NOMO-1 treated with dmso at 0.1 percent for 144 hours (cell line): Measurements from ENCODE around the gene PROSER2.

ENCODE experiments used
- DNase-seq: peaks from one replicate; lab custom pipeline; 2025; ENCODE audit not compliant: unreplicated experiment; lab: John Stamatoyannopoulos, UW

PROSER2 gene

DNA sequence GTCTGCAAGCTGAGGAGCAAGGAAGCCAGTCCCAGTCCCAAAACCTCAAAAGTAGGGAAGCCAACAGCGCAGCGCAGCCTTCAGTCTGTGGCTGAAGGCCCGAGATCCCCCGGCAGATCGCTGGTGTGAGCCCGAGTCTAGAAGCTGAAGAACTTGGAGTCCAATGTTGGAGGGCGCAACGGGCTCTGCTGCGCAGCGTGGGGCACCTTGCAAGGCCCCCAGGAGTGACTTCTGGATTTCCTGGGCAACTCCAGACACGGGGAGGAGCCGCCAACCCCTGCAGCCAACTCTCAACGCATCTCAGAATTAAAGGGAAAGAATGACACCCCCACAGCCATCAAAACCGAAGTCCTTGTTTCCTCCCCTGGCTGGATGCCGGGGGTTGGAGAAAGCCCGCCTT, 18.8 kb upstream of the PROSER2 start:
- DNase-seq = no peak

DNA sequence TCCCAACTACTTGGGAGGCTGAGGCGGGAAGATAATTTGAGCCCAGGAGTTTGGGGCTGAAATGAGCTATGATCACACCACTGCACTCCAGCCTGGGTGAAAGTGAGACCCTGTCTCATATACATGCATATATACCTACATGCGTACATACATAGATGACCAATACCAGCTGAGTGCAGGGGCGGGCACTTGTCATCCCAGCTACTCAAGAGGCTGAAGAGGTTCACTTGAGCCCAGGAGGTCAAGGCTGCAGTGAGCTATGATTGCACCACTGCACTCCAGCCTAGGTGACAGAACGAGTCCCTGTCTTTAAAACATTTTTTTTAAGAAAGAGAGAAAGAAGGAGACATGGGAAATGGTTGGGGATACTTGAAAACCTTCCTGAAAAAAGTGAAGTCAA, 17.4 kb upstream of the PROSER2 start:
- no peak for DNase-seq

DNA sequence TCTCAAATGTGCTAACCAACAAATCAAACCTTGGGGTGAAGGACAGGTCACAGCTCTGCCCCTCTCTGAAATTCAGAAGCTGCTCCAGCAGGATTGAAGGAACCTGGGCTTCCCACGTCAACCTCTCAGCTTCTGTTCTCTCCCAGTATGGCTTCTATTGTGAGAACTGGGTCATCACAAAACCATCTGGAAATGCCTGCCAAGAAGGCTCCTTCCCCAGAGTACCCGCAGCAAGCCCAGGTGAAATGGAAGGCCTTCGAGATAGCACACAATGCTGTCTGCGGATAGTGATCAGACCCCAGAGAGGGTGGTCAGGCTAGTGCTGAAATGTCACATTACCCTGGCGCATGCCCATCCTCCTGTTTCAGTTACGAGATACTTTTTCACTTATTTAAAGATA, 16.4 kb upstream of the PROSER2 start:
- DNase-seq = no peak

DNA sequence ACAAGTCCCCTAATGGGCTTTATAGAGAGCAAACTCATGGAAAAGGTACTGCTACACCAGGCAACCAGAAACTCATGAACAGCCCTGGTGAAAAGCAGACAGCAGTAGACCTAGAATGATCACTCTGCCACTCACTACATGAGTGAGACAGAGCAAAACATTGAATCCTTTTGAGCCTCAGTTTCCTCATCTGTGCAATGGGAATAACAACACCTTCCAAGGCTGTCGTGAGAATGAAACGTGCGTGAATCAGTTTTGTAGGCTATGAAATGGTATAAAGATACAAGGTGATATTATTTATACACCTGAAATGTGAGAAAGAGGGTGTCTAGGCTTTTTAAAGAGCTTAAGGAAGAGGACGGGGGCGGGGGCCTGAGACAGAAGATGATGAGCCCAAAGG, 14.3 kb upstream of the PROSER2 start:
- DNase-seq = no peak

DNA sequence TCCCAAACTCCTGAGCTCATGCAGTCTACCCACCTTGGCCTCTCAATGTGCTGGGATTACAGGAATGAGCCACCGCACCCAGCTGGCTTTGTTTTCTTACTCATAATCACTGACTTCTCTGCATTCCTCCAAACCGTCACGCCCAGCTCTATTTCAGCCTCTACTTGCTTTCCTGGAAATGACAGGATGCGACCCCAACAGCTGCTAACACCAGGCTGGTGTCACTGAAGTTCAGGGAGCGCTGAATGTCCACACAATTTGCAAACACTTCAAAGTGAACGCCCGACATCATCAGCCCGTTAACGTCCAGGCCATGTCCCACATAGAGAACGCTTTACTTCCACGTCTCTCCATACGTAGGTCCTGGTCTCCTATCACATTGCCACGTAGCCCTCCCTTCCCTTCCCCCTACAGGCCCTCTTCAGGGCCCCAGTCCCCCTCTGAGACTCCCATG, 12.8 kb upstream of the PROSER2 start:
- no peak for DNase-seq

DNA sequence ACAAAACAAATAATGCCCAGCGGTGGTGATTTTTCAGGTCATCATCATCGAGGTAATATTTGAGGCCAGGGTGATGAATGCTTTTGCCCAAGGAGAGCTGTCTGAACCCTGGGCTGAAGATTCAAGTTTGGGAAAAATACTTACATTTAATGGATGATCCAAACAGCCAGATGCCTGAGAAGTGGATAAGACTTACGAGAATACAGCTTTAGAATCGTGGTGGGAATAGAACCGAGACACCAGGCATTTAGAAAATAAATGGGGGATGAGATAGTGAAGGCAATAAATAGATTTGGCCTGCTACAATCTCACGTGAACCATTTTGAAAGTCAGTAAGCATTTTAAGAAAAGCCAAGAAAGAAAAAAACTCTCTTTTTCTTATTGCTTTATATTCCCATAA, 12.2 kb upstream of the PROSER2 start:
- DNase-seq = no peak

DNA sequence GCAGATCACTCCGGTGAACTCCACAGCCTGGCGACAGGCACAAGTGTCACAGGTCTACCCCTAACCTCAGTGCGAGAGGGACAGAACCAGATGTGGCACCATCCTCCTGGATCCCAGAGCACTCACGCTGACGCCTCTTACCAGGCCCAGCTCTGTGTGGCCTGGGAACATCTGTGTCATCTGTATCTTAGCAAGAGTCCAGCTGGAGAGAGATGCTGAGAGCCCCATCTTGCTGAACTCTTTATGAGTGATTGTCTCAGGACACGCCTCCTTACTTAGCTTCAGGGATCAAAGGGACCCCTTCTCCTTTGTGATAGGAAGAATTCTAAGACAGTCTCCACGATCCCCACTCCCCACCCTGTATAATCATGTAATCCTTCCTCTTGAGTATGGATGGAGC, 10.0 kb upstream of the PROSER2 start:
- no peak for DNase-seq

DNA sequence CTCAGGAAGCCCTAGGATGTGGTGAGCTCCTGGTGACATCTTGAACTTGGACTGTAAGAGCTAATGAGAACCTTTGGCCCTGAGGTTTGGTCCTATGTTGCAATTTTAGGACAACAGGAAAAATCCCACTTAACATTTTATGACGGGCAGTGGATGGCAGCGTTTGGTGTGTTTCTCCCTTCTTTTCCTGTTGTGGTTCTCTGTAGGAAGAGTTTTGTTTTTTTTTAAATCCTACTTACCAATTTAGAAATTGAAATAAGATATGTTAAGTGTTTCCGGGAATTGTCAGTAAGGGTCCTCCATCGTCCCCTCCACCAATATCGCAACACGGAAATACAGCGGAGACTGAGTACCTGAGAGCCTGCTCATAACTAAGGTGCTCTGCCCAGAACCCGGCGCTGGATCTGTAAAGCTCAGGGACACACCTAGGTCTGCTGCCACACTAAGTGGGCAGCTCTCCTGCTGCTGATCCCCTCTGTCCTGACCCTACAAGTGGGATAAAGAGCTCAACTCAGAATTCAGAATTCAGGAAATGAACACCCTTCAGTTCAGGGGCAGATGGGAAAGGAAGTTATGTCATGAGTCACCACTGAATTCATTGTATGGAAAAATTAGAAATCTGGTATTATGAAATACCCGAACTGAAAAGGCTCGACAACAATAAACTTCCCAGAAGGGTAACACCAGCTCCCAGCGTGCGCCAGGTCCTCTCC, 9.1 kb upstream of the PROSER2 start:
- no peak for DNase-seq

DNA sequence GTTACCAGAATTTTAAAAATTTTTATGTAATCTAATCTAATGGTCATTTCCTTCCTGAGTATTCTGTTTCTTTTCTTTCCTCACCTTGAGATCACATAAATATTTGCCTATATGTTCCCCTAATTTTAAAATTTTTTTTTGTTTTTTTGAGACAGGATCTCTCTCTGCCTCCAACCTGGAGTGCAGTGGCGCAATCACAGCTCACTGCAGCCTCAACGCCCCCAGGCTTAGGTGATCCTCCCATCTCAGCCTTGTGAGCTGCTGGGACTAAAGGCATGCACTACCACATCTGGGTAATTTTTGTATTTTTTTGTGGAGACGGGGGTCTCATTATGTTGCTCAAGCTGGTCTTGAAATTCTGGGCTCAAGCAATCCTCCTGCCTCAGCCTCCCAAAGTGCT, 4.1 kb upstream of the PROSER2 start:
- DNase-seq = no peak

DNA sequence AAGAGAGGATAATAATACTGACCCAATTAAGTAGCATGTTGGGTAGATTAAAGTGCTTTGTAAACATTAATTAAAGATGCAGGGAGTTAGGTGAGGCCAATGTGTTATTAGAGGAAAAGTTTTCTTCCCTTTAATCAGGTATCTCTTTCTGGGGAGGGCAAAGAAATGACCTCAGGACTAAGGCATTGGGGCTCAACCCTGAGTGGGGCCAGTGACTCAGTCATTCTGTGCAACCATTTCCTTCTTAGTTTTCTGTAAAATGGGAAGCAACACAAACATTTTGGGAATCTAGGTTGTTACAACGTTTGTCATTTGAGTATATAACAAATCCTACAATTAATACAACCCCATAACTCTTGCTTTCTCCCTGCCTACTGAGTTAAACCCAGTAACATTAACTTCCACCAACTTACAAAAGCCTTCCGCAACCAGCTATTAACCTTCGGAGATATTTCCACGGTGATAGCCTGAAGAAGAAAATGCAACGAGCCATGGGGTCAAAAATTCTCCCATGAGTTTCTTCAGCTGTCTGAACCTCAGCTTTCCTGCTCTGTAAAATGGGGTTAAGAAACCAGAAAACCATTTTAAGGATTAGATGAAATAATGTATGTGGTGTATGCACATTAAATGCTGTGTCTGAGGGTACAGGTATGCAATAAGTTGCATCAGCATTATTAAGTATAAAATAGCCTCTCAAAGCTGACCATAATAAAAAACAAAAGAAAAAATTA, 965 bp upstream of the PROSER2 start:
- DNase-seq = no peak

DNA sequence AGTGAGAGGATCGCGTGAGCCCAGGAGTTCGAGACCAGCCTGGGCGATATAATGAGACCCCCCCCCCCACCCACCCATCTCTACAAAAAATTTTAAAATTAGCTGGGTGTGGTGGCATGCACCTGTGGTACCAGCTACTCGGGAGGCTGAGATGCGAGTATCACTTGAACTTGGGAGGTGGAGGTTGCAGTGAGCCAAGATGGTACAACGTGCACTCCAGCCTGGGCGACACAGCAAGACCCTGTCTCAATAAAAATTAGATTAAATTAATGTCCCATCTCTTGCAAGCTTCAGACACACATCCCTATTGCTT, 391 bp upstream of the PROSER2 start:
- no peak for DNase-seq

DNA sequence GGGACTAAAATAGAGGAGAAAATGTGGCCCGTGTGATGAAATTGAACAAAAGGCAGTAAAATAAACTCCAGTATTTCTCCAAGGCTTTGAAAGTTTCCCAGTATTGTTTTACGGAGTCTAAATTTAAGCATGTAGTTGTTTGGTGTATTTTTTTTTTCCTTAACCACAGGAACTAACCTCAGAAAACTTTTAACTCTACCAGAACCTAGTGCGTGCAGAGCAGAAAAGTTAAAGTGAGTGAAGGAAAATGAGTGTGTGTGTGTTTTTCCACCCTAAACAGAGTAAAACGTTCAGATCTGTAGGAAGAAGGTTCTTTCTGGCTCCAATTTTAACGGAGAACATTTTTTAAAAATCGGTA, 812 bp downstream of the PROSER2 start:
- DNase-seq = no peak

DNA sequence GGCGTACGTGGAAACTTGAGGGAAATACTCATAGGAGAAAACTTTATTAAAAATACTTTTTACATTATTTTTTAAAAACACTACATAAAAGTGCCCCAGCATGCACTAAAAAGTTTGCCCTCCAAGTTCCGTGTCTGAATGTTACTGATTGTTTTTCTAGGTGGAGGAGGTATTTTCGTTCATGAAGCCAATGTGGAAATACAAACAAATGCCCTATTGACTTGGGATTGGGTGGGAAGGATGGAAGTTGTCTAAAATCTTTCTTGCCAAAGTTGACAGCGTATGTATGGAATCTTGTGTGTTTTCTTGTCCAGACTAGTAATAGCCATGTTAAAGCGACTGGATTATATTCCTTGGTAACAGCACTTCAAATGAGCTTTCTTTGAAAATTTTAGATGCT, 1.2 kb downstream of the PROSER2 start:
- DNase-seq = no peak

DNA sequence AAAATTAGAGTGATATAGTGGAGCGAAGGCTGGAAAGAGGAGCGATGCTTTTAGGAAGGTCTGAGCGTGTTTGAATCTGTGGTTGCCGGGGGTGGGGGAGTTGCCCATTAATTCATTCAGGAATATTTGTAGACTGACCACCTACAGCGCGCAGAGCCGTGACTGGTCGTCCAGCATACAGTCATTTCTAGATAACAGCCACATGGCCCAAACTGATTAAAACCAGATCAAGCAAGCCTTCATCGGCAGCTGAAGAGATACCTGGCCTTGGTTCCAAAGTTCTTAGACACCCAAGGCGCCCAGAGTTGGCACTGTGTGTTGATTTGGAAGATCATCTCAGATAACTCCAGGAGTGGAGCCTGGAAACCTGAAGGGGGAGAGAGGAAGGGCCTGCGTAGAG, 1.7 kb downstream of the PROSER2 start:
- no peak for DNase-seq

DNA sequence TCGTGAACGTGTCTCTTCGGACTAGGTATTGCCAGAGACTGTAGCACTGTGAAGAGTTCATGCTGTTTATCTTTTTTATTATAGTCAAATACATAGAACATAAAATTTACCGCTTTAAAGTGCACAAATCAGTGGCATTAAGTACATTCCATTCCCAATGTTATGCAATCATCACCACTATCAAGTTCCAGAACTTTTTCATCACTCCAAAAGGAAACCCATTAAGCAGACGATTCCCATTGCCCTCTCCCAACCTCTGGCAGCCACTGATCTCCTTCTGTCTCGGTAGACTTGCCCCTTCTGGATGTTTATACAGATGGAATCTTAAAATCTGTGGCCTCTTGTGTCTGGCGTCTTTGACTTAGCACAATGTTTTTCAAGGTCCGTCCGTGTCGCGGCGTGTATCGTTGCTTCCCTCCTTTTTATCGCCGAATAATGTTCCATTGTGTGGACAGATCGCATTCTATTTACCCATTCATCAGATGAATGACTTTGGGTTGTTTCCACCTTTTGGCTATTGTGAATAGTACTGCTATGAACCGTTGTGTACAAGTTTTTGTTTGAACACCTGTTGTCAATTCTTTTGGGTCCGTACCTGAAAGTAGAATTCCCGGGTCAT, 2.7 kb downstream of the PROSER2 start:
- no peak for DNase-seq

DNA sequence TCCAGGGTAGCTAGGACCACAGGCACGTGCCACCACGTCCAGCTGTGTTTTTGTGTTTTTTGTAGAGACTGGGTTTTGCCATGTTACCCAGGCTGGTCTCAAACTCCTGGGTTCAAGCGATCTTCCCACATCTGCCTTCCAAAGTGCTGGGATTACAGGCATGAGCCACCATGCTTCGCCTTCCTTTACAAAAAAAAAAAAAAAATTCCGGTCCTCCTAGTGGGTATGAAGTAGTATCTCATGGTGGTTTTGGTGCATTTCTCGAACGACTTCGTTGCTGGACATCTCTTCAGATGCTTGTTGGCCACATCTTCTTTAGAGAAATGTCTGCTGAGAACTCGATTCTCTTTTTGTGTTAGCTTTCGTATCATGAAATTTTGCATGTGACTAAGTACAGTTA, 3.9 kb downstream of the PROSER2 start:
- no peak for DNase-seq

DNA sequence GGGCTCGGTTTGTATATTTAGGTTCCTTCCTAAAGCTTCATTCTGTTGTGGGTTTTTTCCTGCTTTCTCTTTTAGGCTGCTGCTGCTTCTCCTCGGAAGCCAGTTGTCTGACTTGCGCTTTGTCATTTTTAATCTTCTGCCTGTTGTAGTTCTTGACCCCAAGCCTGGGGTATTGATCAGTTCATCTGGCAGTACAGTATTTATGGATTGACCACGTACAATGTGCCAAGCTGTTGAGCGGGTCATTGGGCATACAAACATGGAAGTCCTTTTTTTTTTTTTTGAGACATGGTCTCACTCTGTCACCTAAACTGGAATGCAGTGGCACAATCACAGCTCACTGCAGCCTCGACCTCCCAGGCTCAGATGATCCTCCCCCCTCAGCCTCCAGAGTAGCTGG, 4.3 kb downstream of the PROSER2 start:
- DNase-seq = no peak

DNA sequence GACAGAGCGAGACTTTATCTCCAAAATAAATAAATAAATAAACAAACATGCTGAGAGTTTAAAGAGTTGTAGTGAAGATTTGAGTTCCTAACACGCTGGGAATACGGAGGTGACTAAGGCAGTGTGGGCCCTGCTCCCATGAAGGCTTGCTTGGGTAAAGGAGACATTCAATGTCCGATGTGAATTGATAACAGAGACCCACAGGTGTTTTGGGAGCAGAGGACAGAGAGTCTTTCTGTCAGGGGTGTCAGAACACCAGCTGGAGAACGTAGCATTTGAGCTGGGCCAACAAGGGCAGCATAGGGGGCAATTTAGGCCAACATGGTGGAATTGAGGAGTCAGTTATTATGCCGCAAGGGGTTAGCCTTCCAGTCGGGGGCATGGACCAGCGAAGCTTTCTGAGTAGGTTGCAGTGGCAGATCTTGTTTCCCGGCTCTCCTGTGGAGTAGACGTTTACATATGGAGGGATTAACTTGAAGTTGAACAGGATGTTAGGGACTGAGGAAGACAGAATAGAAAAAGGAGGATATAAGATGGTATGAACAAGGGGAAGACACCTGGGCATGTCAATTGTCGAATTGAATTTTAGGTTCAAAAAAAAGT, 5.6 kb downstream of the PROSER2 start:
- DNase-seq = no peak

DNA sequence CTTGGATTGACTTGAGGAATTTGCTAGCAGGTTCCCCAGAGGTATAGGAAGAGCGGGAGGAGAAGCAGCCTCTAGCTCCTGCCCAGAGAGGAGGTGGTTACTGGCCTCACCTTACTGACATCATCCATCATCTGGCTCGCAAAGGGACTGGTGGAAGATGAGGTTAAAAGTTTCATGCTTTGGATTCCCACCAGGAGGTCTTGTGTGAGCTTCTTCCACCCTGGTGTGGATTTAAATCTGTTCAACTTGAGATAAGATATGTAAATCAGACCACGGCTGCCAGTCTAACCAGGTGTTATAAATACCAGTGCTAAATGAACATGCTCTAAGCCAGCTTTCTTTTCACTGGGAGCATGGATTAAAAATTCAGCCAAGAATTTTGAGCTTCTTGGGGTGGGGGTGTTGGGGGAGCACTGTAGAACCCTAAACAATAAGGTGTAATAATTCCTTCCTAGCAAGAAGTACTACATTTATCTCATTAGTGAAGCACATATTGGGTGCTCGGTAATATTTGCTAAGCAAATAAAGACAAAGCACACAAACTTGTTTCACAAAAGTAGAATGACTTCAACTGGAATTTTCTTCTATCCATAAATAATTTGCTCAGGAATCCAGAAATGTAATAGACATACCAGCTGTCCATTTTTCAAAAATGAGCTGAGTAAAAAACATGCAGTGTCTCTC, 7.8 kb downstream of the PROSER2 start:
- DNase-seq = no peak

DNA sequence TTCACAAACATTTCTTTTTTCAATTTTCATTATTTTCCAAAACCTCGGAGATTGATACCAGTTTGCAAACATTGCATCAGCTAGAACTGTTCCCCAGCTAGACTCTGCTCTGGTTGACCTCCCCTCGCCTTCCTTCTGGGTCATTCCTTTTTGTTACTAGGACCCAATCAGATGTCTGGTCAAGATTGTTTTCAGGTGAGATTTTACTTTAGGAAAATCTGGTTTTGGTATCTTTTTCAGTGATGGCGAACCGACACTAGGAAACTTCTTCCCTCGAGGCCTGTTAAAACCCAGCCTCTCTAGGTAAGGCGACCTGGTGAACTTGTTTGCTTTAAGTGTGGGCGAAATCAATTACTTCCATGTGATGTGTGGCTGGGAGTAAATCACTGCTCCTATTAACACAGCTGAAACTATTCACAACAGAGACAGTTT, 8.4 kb downstream of the PROSER2 start:
- no peak for DNase-seq

DNA sequence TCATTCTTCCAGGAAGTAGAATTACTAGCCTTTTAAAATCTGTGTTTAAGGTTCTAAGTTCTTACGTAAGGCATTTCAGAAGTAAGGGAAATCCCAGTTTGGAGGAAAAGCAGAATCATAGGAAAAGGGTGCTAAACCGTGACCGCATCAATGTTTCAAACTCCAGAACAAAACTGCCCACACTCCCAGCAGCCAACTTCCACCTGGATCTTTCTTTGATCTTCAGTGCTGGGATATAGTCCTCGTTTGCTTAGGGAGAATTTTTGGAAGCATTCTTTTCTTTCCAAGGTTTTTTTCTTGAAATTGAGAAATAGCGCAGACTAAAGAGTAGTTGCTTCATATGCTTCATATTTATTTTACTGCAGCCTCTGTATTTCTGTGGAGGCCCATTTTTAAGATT, 8.9 kb downstream of the PROSER2 start:
- DNase-seq = no peak

DNA sequence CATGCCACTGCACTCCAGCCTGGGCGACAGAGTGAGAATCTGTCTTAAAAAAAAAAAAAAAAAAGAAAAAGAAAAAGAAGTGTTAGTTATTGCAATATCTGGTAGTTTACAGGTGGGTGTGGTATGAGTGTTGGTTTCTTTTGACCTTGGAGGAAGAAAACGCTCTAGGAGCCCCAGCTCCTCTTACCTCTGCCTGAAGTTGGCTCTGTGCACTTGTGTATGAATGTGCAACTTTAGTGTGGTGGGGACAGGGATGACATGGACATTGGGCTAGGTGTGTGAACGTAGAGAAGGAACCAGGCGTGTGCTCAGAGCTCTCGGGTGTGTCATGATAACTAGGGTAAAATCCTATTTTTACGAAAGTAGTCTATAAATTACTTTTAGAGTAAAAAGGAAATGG, 11.9 kb downstream of the PROSER2 start:
- DNase-seq = no peak
